GM21737 (cell line): Measurements from ENCODE around the gene C5.

Experiments
- ATAC-seq: cut with Tn5 transposase; IDR thresholded peaks from one replicate; pipeline ENCODE4 v1.9.1; 2021; ENCODE audit warnings: mild to moderate bottlenecking, moderate library complexity; ENCODE audit not compliant: unreplicated experiment

Gene C5

GRCh38 chr9:120914396-120914795 is 135.7 kb downstream of the C5 start:
- ATAC-seq: no peak

DNA sequence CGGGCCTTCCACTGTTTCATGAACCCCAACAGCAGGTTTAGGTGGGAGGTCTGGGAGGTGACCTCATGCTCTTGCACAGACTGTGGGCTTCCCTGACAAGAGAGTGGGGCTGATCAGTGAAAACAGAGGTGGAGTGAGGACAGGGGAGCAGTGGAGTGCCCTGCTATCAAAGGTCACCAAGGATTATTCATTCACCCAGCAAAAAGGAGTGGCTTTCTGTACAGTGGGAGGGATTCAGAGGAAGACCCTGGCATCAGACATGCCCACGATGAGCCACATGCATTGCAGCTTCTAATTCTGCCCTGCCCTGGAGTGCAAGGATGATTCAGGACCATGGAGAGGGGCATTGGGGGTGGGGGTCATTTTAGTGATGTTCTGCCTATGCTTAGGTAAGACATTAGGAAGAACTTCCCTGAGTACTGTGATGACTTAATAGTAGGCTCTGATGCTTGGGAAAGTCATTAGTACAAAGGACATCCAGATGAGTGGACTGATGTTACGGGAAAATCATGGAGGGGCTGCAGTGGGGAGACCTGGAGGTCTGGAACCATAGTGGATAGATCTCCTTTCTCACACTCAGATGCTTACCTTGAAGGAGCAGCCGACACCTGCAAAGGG is 136.3 kb downstream of the C5 start:
- ATAC-seq: no peak

DNA sequence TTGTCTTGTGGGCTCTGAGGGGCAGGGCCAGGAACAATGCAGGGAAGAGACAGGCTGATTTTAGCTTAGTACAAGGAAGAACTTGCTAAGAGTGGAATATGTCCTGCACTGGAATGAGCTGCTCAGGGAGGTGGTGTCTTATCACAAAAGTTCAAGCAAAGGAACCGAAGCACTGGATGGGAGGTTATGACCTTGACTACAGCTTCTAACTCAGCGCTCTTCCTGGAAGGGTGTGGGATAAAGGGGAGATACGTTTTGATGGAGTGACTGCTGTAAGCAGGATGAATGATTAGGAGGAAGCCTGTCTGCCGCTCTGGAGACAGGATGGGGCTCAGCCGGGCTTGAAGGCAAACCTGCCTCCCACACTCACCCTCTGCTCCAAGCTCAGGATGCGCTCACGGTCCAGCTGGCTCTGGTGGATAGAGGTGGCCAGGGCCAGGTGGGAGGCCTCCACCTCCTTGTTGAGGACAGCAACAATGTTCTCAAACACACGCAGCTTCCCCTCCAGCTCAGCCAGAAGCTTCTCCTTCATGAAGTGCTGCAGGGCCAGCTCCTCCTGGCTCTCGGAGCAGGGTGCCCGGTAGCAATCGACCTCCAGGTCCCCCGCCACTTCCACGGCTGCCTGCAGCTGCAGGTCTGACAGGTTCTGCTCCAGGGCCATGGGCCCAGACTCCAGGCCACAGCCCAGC is 137.0 kb downstream of the C5 start:
- ATAC-seq: no peak

GRCh38 chr9:120911295-120911837 is 138.7 kb downstream of the C5 start:
- no peak for ATAC-seq

- no peak for ATAC-seq
These were observed 139.4 kb downstream of the C5 start for GRCh38 chr9:120910643-120911042.

- no peak for ATAC-seq
These were observed 140.2 kb downstream of the C5 start for GRCh38 chr9:120909904-120910303.

- no peak for ATAC-seq
These were observed 144.5 kb downstream of the C5 start for GRCh38 chr9:120905315-120906164.

DNA sequence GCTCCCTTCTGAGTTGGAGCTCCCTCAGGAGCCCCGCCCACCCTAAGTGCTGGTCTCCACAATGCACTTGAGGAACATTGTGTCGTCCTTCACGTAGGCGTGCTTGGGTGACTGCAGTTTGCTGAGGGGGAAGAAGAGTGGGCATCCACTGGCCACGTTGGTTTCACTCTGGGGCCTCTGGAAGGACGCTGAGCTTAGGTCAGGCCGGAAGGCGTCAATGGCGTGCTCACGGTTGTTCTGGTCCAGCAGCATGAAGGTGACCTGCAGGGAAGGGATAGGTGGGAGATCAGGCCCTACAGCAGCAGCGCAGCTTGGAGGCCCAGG is 145.1 kb downstream of the C5 start:
- ATAC-seq: no peak

GRCh38 chr9:120904061-120904977 is 145.8 kb downstream of the C5 start:
- ATAC-seq: no peak

DNA sequence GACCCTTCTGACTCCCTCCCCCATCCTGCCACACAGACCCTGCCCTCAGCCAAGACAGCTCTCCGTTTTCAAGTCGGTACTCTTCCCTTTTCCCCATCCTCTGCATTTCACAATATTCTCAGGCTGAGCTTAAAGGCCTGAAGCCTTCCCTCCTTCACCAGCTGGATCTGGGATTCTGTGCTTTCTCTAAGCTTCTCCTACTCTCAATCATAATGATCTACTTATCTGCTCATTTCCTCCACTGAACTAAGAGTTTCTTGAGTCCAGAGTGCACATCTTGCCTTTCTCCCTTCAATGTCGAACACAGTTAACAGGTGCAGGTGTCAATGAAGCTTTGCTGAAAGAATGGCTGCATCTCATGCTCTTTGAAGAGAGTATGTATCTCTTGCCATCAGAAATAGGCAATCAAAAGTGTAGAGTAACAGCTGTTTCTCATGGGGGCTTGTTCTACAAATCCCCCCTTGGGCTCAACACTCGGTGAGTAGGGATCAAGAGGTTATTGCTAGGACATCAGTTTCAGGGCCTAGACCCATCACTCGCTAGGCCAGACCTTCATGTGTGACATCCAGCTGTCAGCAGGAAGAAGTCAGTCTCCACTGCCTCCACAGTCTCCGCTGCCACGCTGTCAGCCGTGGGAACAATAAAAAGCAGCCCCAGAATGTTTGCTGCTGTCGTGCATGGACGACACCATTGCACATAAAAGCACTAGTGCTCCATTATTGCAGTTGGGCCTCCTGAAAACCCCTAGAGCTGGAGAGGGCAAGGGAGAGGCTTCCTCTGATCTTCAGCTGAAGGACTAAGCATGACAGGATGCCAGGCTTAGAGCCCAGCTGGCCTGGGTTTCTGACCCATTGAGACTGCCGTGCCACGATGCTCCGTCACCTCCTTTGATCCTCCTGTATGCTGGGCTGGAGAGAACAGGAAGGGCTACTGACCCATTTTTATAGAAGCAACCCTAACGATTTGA is 147.2 kb downstream of the C5 start:
- ATAC-seq: no peak
